Parathyroid adenoma (tissue), 2 donors: ENCODE results near the gene NAP1L2.
A peak's percentile ranks its signal among the peaks of the same experiment; 100 is the strongest.
"Not testable (repeated sequence)": the region's sequence is repeated elsewhere in the genome, so short reads cannot be mapped to it uniquely, and the experiment has no call there.

ENCODE experiments used
- H2AFZ ChIP-seq: fragments of 300-600 bp; sonication (generic); one replicate; pipeline ENCODE4 v1.7.0; 2017; ENCODE audit warnings: antibody characterized with exemption, mild to moderate bottlenecking
- H3K27ac ChIP-seq: fragments of 300-600 bp; sonication (generic); one replicate; pipeline ENCODE4 v1.7.0; 2017
- H3K27me3 ChIP-seq: fragments of 300-600 bp; sonication (generic); one replicate; pipeline ENCODE4 v1.7.0; 2017; ENCODE audit warnings: low read length; ENCODE audit not compliant: control insufficient read depth, insufficient read depth
- H3K36me3 ChIP-seq: fragments of 300-600 bp; sonication (generic); one replicate; pipeline ENCODE4 v1.7.0; 2017; ENCODE audit warnings: low read length; ENCODE audit not compliant: control insufficient read depth, insufficient read depth
- H3K4me1 ChIP-seq: fragments of 300-600 bp; sonication (generic); one replicate; pipeline ENCODE4 v1.7.0; 2017; ENCODE audit warnings: control low read depth
- H3K4me2 ChIP-seq: fragments of 300-600 bp; sonication (generic); one replicate; pipeline ENCODE4 v1.7.0; 2017; ENCODE audit warnings: low read length
- H3K4me3 ChIP-seq: fragments of 300-600 bp; sonication (generic); one replicate; pipeline ENCODE4 v1.7.0; 2017; ENCODE audit warnings: low read depth, low read length
- H3K79me2 ChIP-seq: fragments of 300-600 bp; sonication (generic); one replicate; pipeline ENCODE4 v1.7.0; 2017; ENCODE audit warnings: control low read depth
- H3K9ac ChIP-seq: fragments of 300-600 bp; sonication (generic); one replicate; pipeline ENCODE4 v1.7.0; 2017; ENCODE audit warnings: mild to moderate bottlenecking
- H3K9me3 ChIP-seq: fragments of 300-600 bp; sonication (generic); one replicate; pipeline ENCODE4 v1.7.0; 2017; ENCODE audit warnings: low read length; ENCODE audit not compliant: control insufficient read depth
- CTCF ChIP-seq: fragments of 300-600 bp; sonication (generic); IDR thresholded peaks from one replicate; pipeline ENCODE4 v1.7.0; 2017; ENCODE audit warnings: antibody characterized with exemption, mild to moderate bottlenecking
- donor health status: primary hyperparathyroidism.

The NAP1L2 gene

GRCh38 chrX:73213734-73214425 lies 771 bp downstream of the NAP1L2 start:
- Histone ChIP-seq H3K4me1 (no peaks in the 10 kb centered on the region), H3K9me3 (no peaks in the 10 kb centered on the region), H3K36me3 (no peaks in the 10 kb centered on the region), H3K4me2 (peak overlapping the region; percentile 57), H3K27ac (peak overlapping the region; percentile 98), H2AFZ (peak overlapping the region; percentile 93), H3K79me2 (no peaks in the 10 kb centered on the region), H3K9ac (peak overlapping the region; percentile 43), H3K4me3 (peak overlapping the region; percentile 83), H3K27me3 (no peaks in the 10 kb centered on the region)
- TF ChIP-seq CTCF = no peak

- Histone ChIP-seq H3K27ac (no peak overlapping the region), H3K4me2 (no peak overlapping the region)
- no peak for TF ChIP-seq CTCF
Observed at GRCh38 chrX:73206366-73206765, 8.3 kb downstream of the NAP1L2 start.

GRCh38 chrX:73182502-73183114 lies 32.0 kb downstream of the NAP1L2 start:
- Histone ChIP-seq H3K79me2 (no peaks in the 10 kb centered on the region), H3K9ac (no peak overlapping the region), H3K36me3 (no peaks in the 10 kb centered on the region), H3K4me3 (no peak overlapping the region), H3K4me2 (no peak overlapping the region), H3K9me3 (no peaks in the 10 kb centered on the region), H3K4me1 (no peaks in the 10 kb centered on the region), H3K27me3 (no peaks in the 10 kb centered on the region), H2AFZ (peak overlapping the region; percentile 22), H3K27ac (no peak overlapping the region)
- TF ChIP-seq CTCF = no peak

More at GRCh38 chrX:73206366-73206765, 8.3 kb downstream of the NAP1L2 start:
- Histone ChIP-seq H2AFZ (no peak overlapping the region), H3K79me2 (no peaks in the 10 kb centered on the region), H3K9ac (no peak overlapping the region), H3K4me3 (no peak overlapping the region), H3K9me3 (no peaks in the 10 kb centered on the region), H3K36me3 (no peaks in the 10 kb centered on the region), H3K27me3 (no peaks in the 10 kb centered on the region), H3K4me1 (no peaks in the 10 kb centered on the region)

GRCh38 chrX:73168945-73169344 lies 45.7 kb downstream of the NAP1L2 start:
- H3K79me2 ChIP-seq, H3K4me3 ChIP-seq, H2AFZ ChIP-seq, H3K36me3 ChIP-seq, H3K9me3 ChIP-seq, H3K27ac ChIP-seq, H3K27me3 ChIP-seq, H3K4me1 ChIP-seq, H3K4me2 ChIP-seq, H3K9ac ChIP-seq: not testable (repeated sequence)
